H9 (cell line): Measurements from ENCODE around the gene OR56B1. TPM values are rescaled to one million over a fixed set of nuclear protein-coding genes. Genes with fewer than 3 reads are reported as not detected.

Experiments
- DNase-seq: peaks from one replicate; pipeline ENCODE4 v3.0.0-alpha.2; 2017
- H2AFZ ChIP-seq: one replicate; pipeline ENCODE4 v1.6.1; 2013; ENCODE audit warnings: mild to moderate bottlenecking, low read length, control low read depth, moderate library complexity
- H2AK5ac ChIP-seq: 2 replicates; pipeline ENCODE4 v1.6.1; 2013; ENCODE audit warnings: low read length, control low read depth, mixed read lengths; ENCODE audit not compliant: insufficient read length
- H2BK120ac ChIP-seq: one replicate; pipeline ENCODE4 v1.6.1; 2013; ENCODE audit warnings: low read depth, mild to moderate bottlenecking, low read length, control low read depth, inconsistent platforms; ENCODE audit not compliant: poor library complexity, severe bottlenecking
- H2BK12ac ChIP-seq: 2 replicates; pipeline ENCODE4 v1.6.1; 2013; ENCODE audit warnings: low read length, control low read depth, mixed read lengths, low read depth; ENCODE audit not compliant: insufficient read length
- H2BK15ac ChIP-seq: 2 replicates; pipeline ENCODE4 v1.6.1; 2013; ENCODE audit warnings: low read depth, low read length, control low read depth
- H2BK20ac ChIP-seq: one replicate; pipeline ENCODE4 v1.6.1; 2013; ENCODE audit warnings: low read depth, mild to moderate bottlenecking, low read length, control low read depth, inconsistent platforms; ENCODE audit not compliant: poor library complexity, severe bottlenecking
- H2BK5ac ChIP-seq: 2 replicates; pipeline ENCODE4 v1.6.1; 2013; ENCODE audit warnings: low read length, control low read depth, mixed read lengths; ENCODE audit not compliant: insufficient read length
- H3K14ac ChIP-seq: 2 replicates; pipeline ENCODE4 v1.6.1; 2013; ENCODE audit warnings: low read length, control low read depth; ENCODE audit not compliant: insufficient read depth
- H3K18ac ChIP-seq: 2 replicates; pipeline ENCODE4 v1.6.1; 2013; ENCODE audit warnings: low read depth, mild to moderate bottlenecking, mixed read lengths, low read length, control low read depth; ENCODE audit not compliant: insufficient read length
- H3K23ac ChIP-seq: 2 replicates; pipeline ENCODE4 v1.6.1; 2013; ENCODE audit warnings: low read length, control low read depth, mixed read lengths, low read depth; ENCODE audit not compliant: insufficient read length
- H3K23me2 ChIP-seq: 2 replicates; pipeline ENCODE4 v1.6.1; 2013; ENCODE audit warnings: low read depth, mild to moderate bottlenecking, mixed read lengths, low read length, control low read depth; ENCODE audit not compliant: insufficient read length, poor library complexity, severe bottlenecking
- H3K27ac ChIP-seq: 2 replicates; pipeline ENCODE4 v1.5.1; 2013; ENCODE audit warnings: low read length, control low read depth, mixed read lengths, low read depth; ENCODE audit not compliant: insufficient read length
- H3K27me3 ChIP-seq: 2 replicates; pipeline ENCODE4 v1.6.1; 2013; ENCODE audit warnings: low read length, control low read depth, inconsistent platforms; ENCODE audit not compliant: insufficient read depth
- H3K4ac ChIP-seq: 2 replicates; pipeline ENCODE4 v1.6.1; 2013; ENCODE audit warnings: low read depth, mild to moderate bottlenecking, control low read depth, inconsistent platforms, low read length, moderate library complexity
- H3K4me1 ChIP-seq: 2 replicates; pipeline ENCODE4 v1.6.1; 2013; ENCODE audit warnings: low read length, control low read depth, inconsistent platforms; ENCODE audit not compliant: insufficient read depth
- H3K4me2 ChIP-seq: 2 replicates; pipeline ENCODE4 v1.6.1; 2013; ENCODE audit warnings: low read length, control low read depth, mixed read lengths; ENCODE audit not compliant: insufficient read length, insufficient read depth
- H3K56ac ChIP-seq: 2 replicates; pipeline ENCODE4 v1.6.1; 2013; ENCODE audit warnings: low read depth, mild to moderate bottlenecking, mixed read lengths, low read length, control low read depth; ENCODE audit not compliant: insufficient read length
- H3K79me1 ChIP-seq: 2 replicates; pipeline ENCODE4 v1.6.1; 2013; ENCODE audit warnings: low read depth, mild to moderate bottlenecking, moderate library complexity, low read length, control low read depth, inconsistent platforms; ENCODE audit not compliant: insufficient read depth, poor library complexity, severe bottlenecking
- H3K79me2 ChIP-seq: 2 replicates; pipeline ENCODE4 v1.6.1; 2013; ENCODE audit warnings: low read length, control low read depth, inconsistent platforms; ENCODE audit not compliant: insufficient read depth
- H3K9ac ChIP-seq: 2 replicates; pipeline ENCODE4 v1.6.1; 2013; ENCODE audit warnings: low read length, control low read depth, mixed read lengths; ENCODE audit not compliant: insufficient read length; ENCODE audit errors: extremely low read depth
- H3K9me3 ChIP-seq: one replicate; pipeline ENCODE4 v1.6.1; 2013; ENCODE audit warnings: low read depth, low read length, inconsistent platforms; ENCODE audit not compliant: control insufficient read depth
- H3T11ph ChIP-seq: one replicate; pipeline ENCODE4 v1.6.1; 2013; ENCODE audit warnings: mild to moderate bottlenecking, low read length, control low read depth, inconsistent platforms
- H4K20me1 ChIP-seq: one replicate; pipeline ENCODE4 v1.6.1; 2013; ENCODE audit not compliant: control insufficient read depth, insufficient read length, insufficient read depth
- H4K5ac ChIP-seq: 2 replicates; pipeline ENCODE4 v1.6.1; 2013; ENCODE audit warnings: low read depth, mild to moderate bottlenecking, mixed read lengths, low read length, control low read depth; ENCODE audit not compliant: insufficient read length
- H4K8ac ChIP-seq: replicated peaks from 2 replicates; pipeline ENCODE4 v1.6.1; 2013; ENCODE audit warnings: low read length, control low read depth, mixed read lengths, low read depth; ENCODE audit not compliant: insufficient read length
- H4K91ac ChIP-seq: 2 replicates; pipeline ENCODE4 v1.6.1; 2013; ENCODE audit warnings: low read depth, mild to moderate bottlenecking, moderate library complexity, mixed read lengths, low read length, control low read depth; ENCODE audit not compliant: insufficient read length
- H3K27ac Mint-ChIP-seq, 3 experiments: 2 replicates in 2 of 3; 3 replicates in 1 of 3; pipeline ENCODE4 v1.8.0; 2020 to 2021; ENCODE audit warnings: mixed read lengths in 3 of 3, mild to moderate bottlenecking in 1 of 3, moderate library complexity in 1 of 3
- H3K27me3 Mint-ChIP-seq: 2 replicates; pipeline ENCODE4 v1.8.0; 2021; ENCODE audit warnings: low read depth, mild to moderate bottlenecking, moderate library complexity, mixed read lengths
- H3K36me3 Mint-ChIP-seq, 3 experiments: 2 replicates in 2 of 3; 3 replicates in 1 of 3; pipeline ENCODE4 v1.8.0; 2020 to 2021; ENCODE audit warnings: low read depth in 3 of 3, mixed read lengths in 3 of 3; ENCODE audit not compliant: insufficient read depth in 1 of 3
- H3K4me1 Mint-ChIP-seq, 2 experiments: 2 replicates each; pipeline ENCODE4 v1.8.0; 2020; ENCODE audit warnings: mixed read lengths in 2 of 2
- H3K4me3 Mint-ChIP-seq, 2 experiments: 2 replicates in 1 of 2; 3 replicates in 1 of 2; pipeline ENCODE4 v1.8.0; 2020 to 2021; ENCODE audit warnings: mild to moderate bottlenecking in 2 of 2, mixed read lengths in 2 of 2, moderate library complexity in 1 of 2
- H3K9me3 Mint-ChIP-seq, 2 experiments: 2 replicates in 1 of 2; 3 replicates in 1 of 2; pipeline ENCODE4 v1.8.0; 2020; ENCODE audit warnings: mild to moderate bottlenecking in 2 of 2, mixed read lengths in 2 of 2, moderate library complexity in 1 of 2
- CTCF ChIP-seq: fragments of 200-600 bp; sonication (generic); conservative IDR thresholded peaks from 3 replicates; pipeline ENCODE4 v1.8.0; 2021; ENCODE audit warnings: antibody characterized with exemption, mild to moderate bottlenecking
- WGBS: extraction: QIAGEN DNeasy Blood & Tissue Kit; methylation state at CpG from one replicate; pipeline ENCODE4 v1.1.7; 2013; ENCODE audit warnings: missing lambda C conversion rate, low lambda C conversion rate, mixed read lengths; ENCODE audit not compliant: insufficient read length; ENCODE audit errors: extremely low coverage; 5-methylcytosine and 5-hydroxymethylcytosine counted together
- total RNA-seq: library from RNA; stranded (reverse); gene quantifications from 2 replicates; pipeline ENCODE4 v1.2.1, GENCODE V29; 2021

OR56B1 gene
- total RNA-seq, 1 experiment from 2014 or later = not detected

DNA sequence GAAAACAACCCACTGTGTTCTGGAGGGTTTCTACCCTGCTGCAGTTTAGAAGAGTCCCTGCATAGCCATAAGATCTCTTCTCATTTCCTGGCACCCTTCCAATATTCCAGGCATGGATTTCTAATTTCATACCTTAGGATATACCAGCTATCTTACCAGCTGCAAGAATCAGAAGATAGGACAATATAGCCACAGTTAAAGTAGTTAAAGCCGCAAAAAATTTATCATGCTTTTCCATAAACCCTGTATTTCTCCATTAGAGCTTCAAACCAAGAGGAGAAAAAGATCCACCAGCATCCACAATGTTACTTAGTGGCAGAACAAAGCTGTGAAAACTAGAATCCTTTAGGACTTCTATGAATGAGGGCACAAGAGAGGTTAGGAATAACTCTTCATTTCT lies 8.6 kb upstream of the OR56B1 start:
- Mint-ChIP-seq H3K36me3 (no peaks in the 10 kb centered on the region), H3K27me3 (no peaks in the 10 kb centered on the region; the same call in 1 of the 2 replicates), H3K27ac (no peak overlapping the region), H3K9me3 (no peaks in the 10 kb centered on the region), H3K4me3 (no peak overlapping the region), H3K4me1 (no peaks in the 10 kb centered on the region)
- Histone ChIP-seq H3K4me2 (no peak overlapping the region), H2BK20ac (no peak overlapping the region), H2BK5ac (no peak overlapping the region), H4K91ac (no peak overlapping the region), H3K4me1 (no peaks in the 10 kb centered on the region), H4K20me1 (no peaks in the 10 kb centered on the region), H4K8ac (no peak overlapping the region), H3K79me1 (no peaks in the 10 kb centered on the region), H2BK120ac (no peak overlapping the region), H3K23ac (no peak overlapping the region), H3K18ac (no peak overlapping the region), H3K79me2 (no peaks in the 10 kb centered on the region), H2BK12ac (no peak overlapping the region), H3K27ac (no peak overlapping the region), H3K9me3 (no peaks in the 10 kb centered on the region), H2BK15ac (no peak overlapping the region), H3K14ac (no peak overlapping the region), H2AK5ac (no peak overlapping the region), H3K27me3 (no peaks in the 10 kb centered on the region), H3K4ac (no peak overlapping the region), H4K5ac (no peak overlapping the region), H3K23me2 (no peaks in the 10 kb centered on the region), H3K56ac (no peak overlapping the region), H3T11ph (no peak overlapping the region), H3K9ac (no peak overlapping the region), H2AFZ (no peak overlapping the region)
- no peak for DNase-seq
- WGBS = no CpG with 5 or more reads among the region's 1 CpG
- TF ChIP-seq CTCF = no peak
